Stimulated activated CD4-positive, alpha-beta T cell treated with anti-CD3 and anti-CD28 coated beads, TNF-alpha, amount 100 ng/mL, for 1 hour (primary cell): ENCODE measurements around the gene ARFIP1.
"Not testable (repeated sequence)": the region's sequence is repeated elsewhere in the genome, so short reads cannot be mapped to it uniquely, and the experiment has no call there.

ENCODE experiments used
- DNase-seq, 3 donors: peaks; one replicate each; pipeline ENCODE4 v3.0.0-alpha.2; 2020; ENCODE audit warnings: low read depth in 3 of 3, low spot score in 1 of 3

ARFIP1 gene, protein sequence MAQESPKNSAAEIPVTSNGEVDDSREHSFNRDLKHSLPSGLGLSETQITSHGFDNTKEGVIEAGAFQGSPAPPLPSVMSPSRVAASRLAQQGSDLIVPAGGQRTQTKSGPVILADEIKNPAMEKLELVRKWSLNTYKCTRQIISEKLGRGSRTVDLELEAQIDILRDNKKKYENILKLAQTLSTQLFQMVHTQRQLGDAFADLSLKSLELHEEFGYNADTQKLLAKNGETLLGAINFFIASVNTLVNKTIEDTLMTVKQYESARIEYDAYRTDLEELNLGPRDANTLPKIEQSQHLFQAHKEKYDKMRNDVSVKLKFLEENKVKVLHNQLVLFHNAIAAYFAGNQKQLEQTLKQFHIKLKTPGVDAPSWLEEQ

DNA sequence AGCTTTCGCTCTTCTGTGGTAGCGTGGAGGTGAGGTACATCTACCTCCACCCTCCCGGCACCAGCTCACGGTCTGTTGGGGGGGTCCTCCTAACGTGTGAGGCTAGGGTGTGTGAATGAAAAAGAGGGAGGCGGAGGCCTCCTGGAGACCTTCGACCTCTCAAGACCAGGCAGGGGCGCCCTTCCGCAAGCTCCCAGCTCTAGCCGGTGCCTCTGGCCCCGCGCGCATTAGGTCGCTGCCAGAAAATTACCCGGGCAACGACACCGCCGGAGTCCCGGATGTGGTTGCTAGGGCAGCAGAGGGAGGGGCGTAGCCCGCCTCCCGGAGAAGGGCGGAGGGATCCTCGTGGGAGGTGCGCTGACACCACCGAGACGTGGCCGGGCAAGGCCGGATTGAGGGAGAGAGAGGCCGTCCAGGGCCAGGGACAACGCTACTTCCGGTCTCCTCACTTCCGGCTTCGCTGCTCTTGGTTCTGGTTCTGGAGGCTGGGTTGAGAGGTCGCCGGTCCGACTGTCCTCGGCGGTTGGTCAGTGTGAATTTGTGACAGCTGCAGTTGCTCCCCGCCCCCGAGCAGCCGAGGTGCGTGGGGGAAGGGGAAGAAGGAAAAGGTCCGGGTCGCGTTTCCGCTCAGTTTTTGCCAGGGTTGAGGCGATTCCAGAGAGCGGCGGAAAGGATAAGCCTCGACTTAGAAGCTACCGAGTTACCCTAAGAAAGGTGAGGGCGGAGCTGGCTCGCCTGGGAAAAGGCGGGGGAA, at the start of gene ARFIP1, which contains the start of gene TIGD4:
Gene ARFIP1 (plus strand): TSS at position 442 of the 754 bp plus-strand sequence. CDS start 49,680 bp downstream, outside the sequence.
Gene TIGD4 (minus strand): TSS at position 218 of the 754 bp plus-strand sequence. CDS start 8,726 bp downstream, outside the sequence.
- peak; percentile 81 to 88 (median 83) for DNase-seq

GRCh38 chr4:152731997-152732396, 47.8 kb upstream of the ARFIP1 start:
- no peak for DNase-seq

DNA sequence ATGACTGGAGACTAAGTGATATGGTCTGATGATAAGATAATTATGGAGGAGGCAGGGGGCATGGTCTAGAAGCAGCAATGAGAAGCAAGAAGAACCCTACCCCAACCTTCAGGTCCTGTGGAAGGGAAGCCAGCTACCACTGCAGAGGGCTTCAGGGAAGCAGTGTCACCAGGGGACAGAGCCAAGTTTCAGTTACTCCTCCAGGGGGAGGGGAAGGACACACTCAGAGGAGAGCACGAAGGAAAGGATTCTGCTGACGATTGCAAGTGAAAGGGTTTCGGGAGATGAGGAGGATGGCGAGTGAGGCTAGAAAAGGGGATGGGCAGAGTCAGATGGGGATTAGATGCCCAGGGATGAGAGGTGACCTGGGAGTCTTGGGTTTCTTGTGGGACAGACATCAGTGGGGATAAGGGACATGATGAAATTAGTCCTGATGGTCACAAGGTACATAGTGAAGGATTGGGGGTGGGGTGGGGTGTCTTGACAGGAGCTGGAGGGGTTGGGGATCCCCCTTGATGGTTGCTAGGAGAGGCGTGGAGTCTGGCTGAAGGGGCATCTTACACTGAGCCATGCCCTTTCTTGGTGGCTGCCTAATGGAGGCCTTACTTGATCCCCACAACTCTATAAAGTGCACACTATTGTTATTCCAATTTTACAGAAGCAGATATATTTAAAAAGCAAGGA, 45.6 kb upstream of the ARFIP1 start:
- DNase-seq = no peak

DNA sequence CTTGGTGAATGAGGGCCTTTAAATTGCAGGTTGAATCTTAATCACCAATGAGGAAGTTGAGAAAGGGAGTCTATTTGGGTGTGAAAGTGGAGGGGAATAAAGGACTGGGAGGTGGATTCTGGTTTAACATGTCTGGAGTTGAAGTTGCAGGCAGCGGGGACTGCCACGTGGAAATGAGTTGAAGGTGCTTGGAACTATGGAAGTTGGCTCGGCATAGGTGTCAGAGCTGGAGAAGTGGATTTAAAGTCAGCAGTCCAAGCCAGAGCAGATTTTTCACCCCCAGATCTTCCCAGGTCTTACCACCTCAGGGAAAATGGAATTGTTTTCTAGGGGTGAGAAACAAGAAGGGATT, 45.1 kb upstream of the ARFIP1 start:
- DNase-seq = no peak

GRCh38 chr4:152735396-152735859, 44.3 kb upstream of the ARFIP1 start:
- DNase-seq = no peak

- no peak for DNase-seq
Measured at GRCh38 chr4:152735906-152736305, 43.8 kb upstream of the ARFIP1 start.

- no peak for DNase-seq
Measured at GRCh38 chr4:152738827-152739226, 40.9 kb upstream of the ARFIP1 start.

DNA sequence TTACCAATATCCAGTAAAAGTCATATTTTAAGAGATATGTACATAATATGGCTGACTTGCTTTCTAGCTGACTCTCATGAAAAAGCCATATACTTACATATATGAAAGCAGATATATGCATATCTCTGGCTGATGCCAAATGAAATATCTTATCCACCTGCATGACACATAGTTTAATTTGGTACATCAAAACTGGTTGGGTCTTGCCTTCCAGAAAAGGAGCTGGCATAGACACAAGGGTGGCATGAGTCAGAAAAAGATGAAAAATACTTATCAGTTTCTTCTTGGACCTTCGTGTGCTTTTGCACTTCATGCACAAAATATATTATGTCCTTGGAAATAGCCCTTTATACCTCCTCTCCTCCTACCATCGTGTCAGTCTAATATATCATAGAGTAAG, 32.3 kb upstream of the ARFIP1 start:
- DNase-seq = no peak

DNA sequence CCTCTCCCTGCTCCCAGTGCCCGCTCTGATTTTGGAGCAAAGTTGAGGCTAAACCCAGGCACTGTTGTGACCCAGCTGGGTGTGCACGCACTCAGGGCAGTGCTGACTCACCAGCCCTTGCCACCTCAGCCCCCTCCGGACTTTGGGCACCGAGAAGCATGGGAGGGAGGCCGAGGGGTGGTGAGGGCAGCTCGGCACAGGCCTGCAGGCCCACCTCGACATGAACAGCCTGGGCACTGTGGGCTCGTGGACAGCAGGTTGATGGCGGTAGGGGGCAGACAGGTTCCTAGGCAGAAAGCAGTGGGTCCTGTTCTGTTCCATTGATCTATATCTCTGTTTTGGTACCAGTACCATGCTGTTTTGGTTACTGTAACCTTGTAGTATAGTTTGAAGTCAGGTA, 31.1 kb upstream of the ARFIP1 start:
- DNase-seq = no peak

DNA sequence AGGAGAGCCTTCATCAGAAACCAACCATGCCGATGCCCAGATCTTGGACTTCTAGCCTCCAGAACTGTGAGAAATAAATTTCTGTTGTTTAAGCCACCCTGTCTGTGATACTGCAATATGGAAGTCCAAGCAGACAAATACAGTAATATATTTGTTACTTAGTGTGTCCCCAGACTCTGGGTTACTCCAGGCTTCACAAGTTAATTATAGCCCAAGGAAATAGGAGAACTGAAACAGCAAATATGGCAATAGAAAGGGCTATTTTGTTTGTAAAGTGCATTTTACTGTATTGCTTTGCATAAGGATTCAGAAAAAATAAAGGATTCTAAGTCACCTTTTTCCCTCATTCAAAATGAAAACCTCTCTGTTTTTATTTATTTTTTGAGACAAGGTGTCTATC, 16.0 kb upstream of the ARFIP1 start:
- no peak for DNase-seq

DNA sequence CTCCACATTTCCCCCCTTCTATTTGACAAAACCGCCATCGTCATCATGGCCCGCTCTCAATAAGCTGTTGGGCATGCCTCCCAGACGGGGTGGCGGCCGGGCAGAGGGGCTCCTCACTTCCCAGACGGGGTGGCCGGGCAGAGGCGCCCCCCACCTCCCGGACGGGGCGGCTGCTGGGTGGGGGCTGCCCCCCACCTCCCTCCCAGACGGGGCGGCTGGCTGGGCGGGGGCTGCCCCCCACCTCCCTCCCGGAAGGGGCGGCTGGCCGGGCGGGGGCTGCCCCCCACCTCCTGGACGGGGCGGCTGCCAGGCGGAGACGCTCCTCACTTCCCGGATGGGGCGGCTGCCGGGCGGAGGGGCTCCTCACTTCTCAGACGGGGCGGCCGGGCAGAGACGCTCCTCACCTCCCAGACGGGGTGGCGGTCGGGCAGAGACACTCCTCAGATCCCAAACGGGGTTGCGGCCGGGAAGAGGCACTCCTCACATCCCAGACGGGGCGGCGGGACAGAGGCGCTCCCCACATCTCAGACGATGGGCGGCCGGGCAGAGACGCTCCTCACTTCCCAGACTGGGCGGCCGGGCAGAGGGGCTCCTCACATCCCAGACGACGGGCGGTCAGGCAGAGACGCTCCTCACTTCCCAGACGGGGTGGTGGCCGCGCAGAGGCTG, 14.6 kb upstream of the ARFIP1 start:
- not testable (repeated sequence) for DNase-seq

DNA sequence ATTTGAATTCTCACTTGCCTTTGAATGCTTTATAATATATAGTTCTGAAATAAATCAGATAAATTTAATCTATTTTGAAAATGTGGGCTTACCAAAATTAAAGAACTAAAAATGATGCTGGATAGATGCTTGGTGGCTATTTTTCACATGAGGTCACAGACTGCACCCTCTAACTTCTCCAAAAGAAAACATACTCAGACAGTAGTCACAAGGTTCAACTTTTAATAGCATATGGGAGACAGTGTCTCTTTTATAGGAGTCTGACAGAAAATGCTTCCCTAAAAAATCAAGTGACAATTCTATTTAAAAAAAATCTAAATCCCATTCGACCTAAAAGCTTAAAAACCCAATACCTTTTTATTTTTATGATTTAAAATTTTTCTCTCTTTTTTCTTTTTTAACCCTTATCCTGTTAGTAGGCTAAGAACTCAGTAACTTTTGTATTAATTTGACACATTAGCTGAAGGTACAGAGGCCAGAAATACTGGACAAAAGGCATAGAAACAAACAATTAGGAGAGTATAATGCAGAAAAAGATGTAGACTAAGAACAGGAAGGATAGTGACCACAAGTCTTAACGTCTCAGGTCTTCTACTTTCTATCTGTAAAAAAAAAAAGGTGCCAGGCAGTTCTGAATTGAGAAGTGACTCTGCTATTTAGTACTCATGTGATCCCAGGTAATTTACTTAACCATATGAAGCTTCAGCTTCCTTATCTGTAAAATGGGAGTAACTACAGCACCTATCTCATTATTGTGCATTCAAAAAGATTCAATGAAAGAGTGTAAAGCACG, 7.8 kb upstream of the ARFIP1 start:
- DNase-seq = no peak

- DNase-seq = no peak
Measured at GRCh38 chr4:152773339-152773738, 6.4 kb upstream of the ARFIP1 start.

DNA sequence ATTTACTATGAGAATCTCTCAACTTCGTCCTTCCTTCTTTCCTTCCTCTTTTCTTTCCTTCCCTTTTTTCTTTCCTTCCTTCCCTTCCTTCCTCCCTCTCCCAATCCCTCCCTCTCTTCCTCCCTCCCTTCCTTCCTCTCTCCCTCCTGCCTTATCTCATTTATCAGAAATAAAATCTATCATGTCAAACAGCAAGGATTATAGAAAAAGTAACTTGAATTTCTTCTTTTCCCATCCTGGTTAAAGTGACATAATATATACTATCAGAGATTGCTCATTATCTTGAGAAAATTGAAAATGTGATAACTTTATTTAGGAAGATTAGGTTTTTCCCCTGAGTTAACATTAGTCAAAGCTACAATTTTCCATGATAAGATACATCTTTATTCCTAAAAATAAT, 5.8 kb upstream of the ARFIP1 start:
- no peak for DNase-seq

GRCh38 chr4:152776352-152776751, 3.4 kb upstream of the ARFIP1 start:
- no peak for DNase-seq

- no peak for DNase-seq
Measured at GRCh38 chr4:152777488-152777887, 2.3 kb upstream of the ARFIP1 start.

GRCh38 chr4:152778656-152779512, 870 bp upstream of the ARFIP1 start:
- peak in 2 of 3 donors; percentile 2 to 10 for DNase-seq

- DNase-seq = no peak
Measured at GRCh38 chr4:152780267-152780778, 569 bp downstream of the ARFIP1 start.
